DND-41 (cell line): ENCODE results near the gene MROH2A.

ENCODE experiments used
- CTCF ChIP-seq: IDR thresholded peaks from 2 replicates; pipeline ENCODE4 v1.5.1; 2012; ENCODE audit warnings: borderline replicate concordance, low read length, moderate library complexity, mild to moderate bottlenecking; ENCODE audit not compliant: poor library complexity, severe bottlenecking; ENCODE audit errors: extremely low read depth
- EZH2 ChIP-seq: IDR thresholded peaks from 3 replicates; pipeline ENCODE4 v1.6.1; 2012; ENCODE audit warnings: borderline replicate concordance, low read depth, mild to moderate bottlenecking, moderate library complexity, low read length, inconsistent platforms; ENCODE audit not compliant: severe bottlenecking

GRCh38 chr2:233839447-233839820 is 61.3 kb downstream of the MROH2A start:
- TF ChIP-seq CTCF, result no peak
- no peak for TF ChIP-seq EZH2
